ENCODE results near the gene KCP.

GRCh38 chr7:128865996-128866877, 44.3 kb downstream of the KCP start:
- TF ChIP-seq, protein P1, sequence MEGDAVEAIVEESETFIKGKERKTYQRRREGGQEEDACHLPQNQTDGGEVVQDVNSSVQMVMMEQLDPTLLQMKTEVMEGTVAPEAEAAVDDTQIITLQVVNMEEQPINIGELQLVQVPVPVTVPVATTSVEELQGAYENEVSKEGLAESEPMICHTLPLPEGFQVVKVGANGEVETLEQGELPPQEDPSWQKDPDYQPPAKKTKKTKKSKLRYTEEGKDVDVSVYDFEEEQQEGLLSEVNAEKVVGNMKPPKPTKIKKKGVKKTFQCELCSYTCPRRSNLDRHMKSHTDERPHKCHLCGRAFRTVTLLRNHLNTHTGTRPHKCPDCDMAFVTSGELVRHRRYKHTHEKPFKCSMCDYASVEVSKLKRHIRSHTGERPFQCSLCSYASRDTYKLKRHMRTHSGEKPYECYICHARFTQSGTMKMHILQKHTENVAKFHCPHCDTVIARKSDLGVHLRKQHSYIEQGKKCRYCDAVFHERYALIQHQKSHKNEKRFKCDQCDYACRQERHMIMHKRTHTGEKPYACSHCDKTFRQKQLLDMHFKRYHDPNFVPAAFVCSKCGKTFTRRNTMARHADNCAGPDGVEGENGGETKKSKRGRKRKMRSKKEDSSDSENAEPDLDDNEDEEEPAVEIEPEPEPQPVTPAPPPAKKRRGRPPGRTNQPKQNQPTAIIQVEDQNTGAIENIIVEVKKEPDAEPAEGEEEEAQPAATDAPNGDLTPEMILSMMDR (IDR thresholded peaks at IDR 0.05; ENCODE audit: insufficient read depth, low read length) = no peak
- no peak for TF ChIP-seq POLR2AphosphoS5 (IDR thresholded peaks at IDR 0.05; ENCODE audit: low read depth)
